Mesenchymal stem cell (in vitro differentiated cells and primary cell): ENCODE results near the gene OR56A4.
"Not testable (repeated sequence)": the region's sequence is repeated elsewhere in the genome, so short reads cannot be mapped to it uniquely, and the experiment has no call there.

Experiments used
- DNase-seq: peaks from one replicate; pipeline ENCODE4 v3.0.0-alpha.2; 2013
- H2AFZ ChIP-seq: one replicate; pipeline ENCODE4 v1.6.1; 2013; ENCODE audit warnings: low read depth, mild to moderate bottlenecking, control low read depth, inconsistent platforms, low read length, moderate library complexity
- H2AK5ac ChIP-seq: 2 replicates; pipeline ENCODE4 v1.6.1; 2013; ENCODE audit warnings: low read length, moderate library complexity, mild to moderate bottlenecking, inconsistent platforms; ENCODE audit not compliant: severe bottlenecking
- H2BK120ac ChIP-seq: one replicate; pipeline ENCODE4 v1.6.1; 2013; ENCODE audit warnings: low read depth, mild to moderate bottlenecking, inconsistent platforms, low read length, moderate library complexity
- H2BK12ac ChIP-seq, 2 experiments: one replicate each; pipeline ENCODE4 v1.6.1; 2013; ENCODE audit warnings: inconsistent platforms in 2 of 2, low read length in 2 of 2, mild to moderate bottlenecking in 2 of 2, moderate library complexity in 2 of 2, control low read depth in 1 of 2
- H2BK15ac ChIP-seq: one replicate; pipeline ENCODE4 v1.6.1; 2013; ENCODE audit warnings: mild to moderate bottlenecking, low read depth, inconsistent platforms; ENCODE audit not compliant: poor library complexity, severe bottlenecking
- H2BK5ac ChIP-seq: 2 replicates; pipeline ENCODE4 v1.6.1; 2013; ENCODE audit warnings: low read depth, mild to moderate bottlenecking, low read length, control low read depth, inconsistent platforms; ENCODE audit not compliant: poor library complexity, severe bottlenecking
- H3K14ac ChIP-seq, 2 experiments: one replicate each; pipeline ENCODE4 v1.6.1; 2013; ENCODE audit warnings: inconsistent platforms in 2 of 2, low read length in 2 of 2, control low read depth in 1 of 2, mild to moderate bottlenecking in 1 of 2, moderate library complexity in 1 of 2
- H3K18ac ChIP-seq, 2 experiments: one replicate each; pipeline ENCODE4 v1.6.1; 2013; ENCODE audit warnings: inconsistent platforms in 2 of 2, low read length in 2 of 2, control low read depth in 1 of 2, low read depth in 1 of 2, mild to moderate bottlenecking in 1 of 2
- H3K23ac ChIP-seq, 2 experiments: one replicate each; pipeline ENCODE4 v1.6.1; 2013; ENCODE audit warnings: inconsistent platforms in 2 of 2, low read length in 2 of 2, mild to moderate bottlenecking in 2 of 2, moderate library complexity in 2 of 2, control low read depth in 1 of 2
- H3K27ac ChIP-seq: 2 replicates; pipeline ENCODE4 v1.5.1; 2013; ENCODE audit warnings: mild to moderate bottlenecking, moderate library complexity, low read length, control low read depth, inconsistent platforms; ENCODE audit not compliant: poor library complexity, severe bottlenecking
- H3K27me3 ChIP-seq, 2 experiments: 2 replicates each; pipeline versions ENCODE4 v1.6.1 to v1.7.0; 2013; ENCODE audit warnings: low read length in 2 of 2, mild to moderate bottlenecking in 2 of 2, moderate library complexity in 2 of 2, control low read depth in 1 of 2, inconsistent platforms in 1 of 2; ENCODE audit not compliant: control insufficient read depth in 1 of 2, insufficient read depth in 1 of 2
- H3K36me3 ChIP-seq, 2 experiments: 2 replicates each; pipeline versions ENCODE4 v1.6.1 to v1.7.0; 2013; ENCODE audit warnings: low read length in 2 of 2, control low read depth in 1 of 2, inconsistent platforms in 1 of 2, low read depth in 1 of 2, mild to moderate bottlenecking in 1 of 2; ENCODE audit not compliant: insufficient read depth in 2 of 2, control insufficient read depth in 1 of 2
- H3K4ac ChIP-seq, 2 experiments: one replicate each; pipeline ENCODE4 v1.6.1; 2013; ENCODE audit warnings: inconsistent platforms in 2 of 2, low read length in 2 of 2, mild to moderate bottlenecking in 2 of 2, moderate library complexity in 2 of 2, control low read depth in 1 of 2, low read depth in 1 of 2
- H3K4me1 ChIP-seq: 2 replicates; pipeline ENCODE4 v1.6.1; 2013; ENCODE audit warnings: low read depth, low read length, control low read depth; ENCODE audit not compliant: control insufficient read depth, insufficient read depth
- H3K4me2 ChIP-seq: 2 replicates; pipeline ENCODE4 v1.6.1; 2013; ENCODE audit warnings: low read length, mild to moderate bottlenecking, inconsistent platforms; ENCODE audit not compliant: poor library complexity, severe bottlenecking
- H3K4me3 ChIP-seq, 2 experiments: 2 replicates each; pipeline versions ENCODE4 v1.5.1 to v1.7.0; 2013; ENCODE audit warnings: low read length in 2 of 2, mild to moderate bottlenecking in 2 of 2, control low read depth in 1 of 2, low read depth in 1 of 2; ENCODE audit not compliant: insufficient read depth in 1 of 2
- H3K79me1 ChIP-seq: replicated peaks from 2 replicates; pipeline ENCODE4 v1.6.1; 2013; ENCODE audit warnings: mild to moderate bottlenecking, control low read depth, low read length, inconsistent platforms; ENCODE audit not compliant: poor library complexity, severe bottlenecking
- H3K9ac ChIP-seq: 2 replicates; pipeline ENCODE4 v1.7.0; 2013; ENCODE audit warnings: mild to moderate bottlenecking, low read length, moderate library complexity
- H3K9me3 ChIP-seq: 2 replicates; pipeline ENCODE4 v1.7.0; 2013; ENCODE audit warnings: mild to moderate bottlenecking, low read length; ENCODE audit not compliant: control insufficient read depth
- H4K8ac ChIP-seq: one replicate; pipeline ENCODE4 v1.6.1; 2013; ENCODE audit warnings: inconsistent platforms, mild to moderate bottlenecking, low read length, moderate library complexity
- H4K91ac ChIP-seq: one replicate; pipeline ENCODE4 v1.6.1; 2013; ENCODE audit warnings: mild to moderate bottlenecking, low read length, inconsistent platforms
- WGBS: methylation state at CpG from one replicate; pipeline ENCODE4 v1.1.7; 2013; ENCODE audit warnings: mixed read lengths; 5-methylcytosine and 5-hydroxymethylcytosine counted together

Gene OR56A4

GRCh38 chr11:5967708-5968107 is 39.0 kb downstream of the OR56A4 start:
- no peak overlapping the region for H4K8ac ChIP-seq
- H3K27me3 ChIP-seq: no peaks in the 10 kb centered on the region
- no peak overlapping the region for H2AFZ ChIP-seq
- no peaks in the 10 kb centered on the region for H3K36me3 ChIP-seq
- H3K27ac ChIP-seq: no peak overlapping the region
- H2AK5ac ChIP-seq: no peak overlapping the region
- no peak overlapping the region for H4K91ac ChIP-seq
- no peaks in the 10 kb centered on the region for H3K4me1 ChIP-seq
- H3K18ac ChIP-seq: no peak overlapping the region
- H3K9me3 ChIP-seq: peaks cover 16% of the 10 kb centered on the region
- H2BK15ac ChIP-seq: no peak overlapping the region
- H2BK5ac ChIP-seq: no peak overlapping the region
- H3K4me2 ChIP-seq: no peak overlapping the region
- no peak overlapping the region for H2BK12ac ChIP-seq
- H3K79me1 ChIP-seq: no peaks in the 10 kb centered on the region
- no peak overlapping the region for H3K4ac ChIP-seq
- no peak for DNase-seq
- no peak overlapping the region for H2BK120ac ChIP-seq
- no peak overlapping the region for H3K14ac ChIP-seq
- 56% methylated on average over 3 of the region's 3 CpGs for WGBS
- H3K23ac ChIP-seq: no peak overlapping the region
- no peak overlapping the region for H3K9ac ChIP-seq
- H3K4me3 ChIP-seq: no peak overlapping the region

DNA sequence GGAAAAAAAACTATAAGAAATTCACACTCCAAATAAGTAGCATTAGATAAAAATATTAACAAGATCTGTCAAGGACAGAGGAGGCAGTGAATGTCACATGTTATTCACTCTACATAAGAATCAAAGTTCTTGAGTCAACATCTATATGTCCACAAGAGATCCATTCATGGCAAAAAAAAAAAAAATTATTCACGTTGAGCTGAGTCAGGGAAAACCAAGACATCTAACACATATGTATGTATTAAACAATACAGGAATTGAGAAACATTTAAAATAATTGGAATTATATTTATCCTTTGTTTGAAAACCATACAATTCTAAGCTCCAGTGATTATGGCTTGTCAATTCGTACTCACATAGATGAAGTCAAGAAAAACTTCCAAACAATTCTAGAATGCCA is 39.8 kb downstream of the OR56A4 start:
- Histone ChIP-seq H2AFZ (no peak overlapping the region), H3K4me1 (no peaks in the 10 kb centered on the region), H2BK12ac (no peak overlapping the region), H2AK5ac (no peak overlapping the region), H2BK5ac (no peak overlapping the region), H3K36me3 (no peaks in the 10 kb centered on the region), H3K18ac (no peak overlapping the region), H4K91ac (no peak overlapping the region), H3K9me3 (peaks cover 18% of the 10 kb centered on the region), H3K23ac (no peak overlapping the region), H3K4me3 (no peak overlapping the region), H2BK120ac (no peak overlapping the region), H2BK15ac (no peak overlapping the region), H3K27ac (no peak overlapping the region), H3K4me2 (no peak overlapping the region), H3K14ac (no peak overlapping the region), H3K9ac (no peak overlapping the region), H3K27me3 (no peaks in the 10 kb centered on the region), H4K8ac (no peak overlapping the region), H3K79me1 (no peaks in the 10 kb centered on the region), H3K4ac (no peak overlapping the region)
- no peak for DNase-seq
- 40% methylated on average over 1 of the region's 2 CpGs for WGBS

DNA sequence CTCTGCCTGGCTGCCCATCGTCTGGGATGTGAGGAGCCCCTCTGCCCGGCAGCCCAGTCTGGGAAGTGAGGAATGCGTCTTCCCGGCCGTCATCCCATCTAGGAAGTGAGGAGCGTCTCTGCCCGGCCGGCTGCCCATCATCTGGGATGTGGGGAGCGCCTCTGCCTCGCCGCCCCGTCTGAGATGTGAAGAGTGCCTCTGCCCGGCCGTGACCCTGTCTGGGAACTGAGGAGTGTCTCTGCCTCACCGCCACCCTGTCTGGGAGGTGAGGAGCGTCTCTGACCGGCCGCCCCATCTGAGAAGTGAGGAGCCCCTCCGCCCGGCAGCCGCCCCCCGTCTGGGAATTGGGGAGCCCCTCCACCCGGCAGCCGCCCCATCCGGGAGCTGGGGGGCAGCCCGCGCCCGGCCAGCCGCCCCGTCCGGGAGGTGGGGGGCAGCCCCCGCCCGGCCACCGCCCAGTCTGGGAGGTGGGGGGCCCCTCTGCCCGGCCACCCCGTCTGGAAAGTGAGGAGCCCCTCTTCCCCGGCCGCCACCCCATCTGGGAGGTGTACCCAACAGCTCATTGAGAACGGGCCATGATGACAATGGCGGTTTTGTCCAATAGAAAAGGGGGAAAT is 45.9 kb downstream of the OR56A4 start:
- H2BK5ac ChIP-seq, H3K9ac ChIP-seq, H3K27me3 ChIP-seq, H3K79me1 ChIP-seq, H3K27ac ChIP-seq, H2AFZ ChIP-seq, H3K14ac ChIP-seq, H3K4me3 ChIP-seq, H2AK5ac ChIP-seq, H3K4me2 ChIP-seq, H4K91ac ChIP-seq, H3K4ac ChIP-seq, H3K36me3 ChIP-seq, H2BK120ac ChIP-seq, H3K4me1 ChIP-seq, DNase-seq, H2BK12ac ChIP-seq, H3K18ac ChIP-seq, H2BK15ac ChIP-seq, H3K23ac ChIP-seq, H4K8ac ChIP-seq: not testable (repeated sequence)
- 95% methylated on average over 37 of the region's 40 CpGs for WGBS
- peaks cover 29% of the 10 kb centered on the region for H3K9me3 ChIP-seq

DNA sequence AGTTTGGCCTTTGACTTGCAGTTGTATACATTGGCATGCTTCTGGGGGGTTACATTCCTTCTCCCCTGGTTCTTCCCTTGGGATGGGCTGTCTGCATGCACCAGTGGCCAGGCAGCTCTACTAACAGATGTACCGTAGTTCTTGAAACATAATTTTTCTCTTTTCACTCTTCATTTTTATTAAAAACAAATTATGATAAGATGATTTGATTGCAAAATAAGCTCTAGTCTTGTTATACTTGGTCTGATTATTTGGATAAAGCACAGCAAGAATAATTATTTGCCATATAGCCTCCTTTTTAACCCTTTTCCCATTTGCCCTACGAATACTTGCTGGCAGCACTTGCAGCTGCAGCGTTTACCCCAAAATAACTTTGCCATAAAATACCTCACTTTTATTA is 51.2 kb downstream of the OR56A4 start:
- Histone ChIP-seq H3K4ac (no peak overlapping the region), H2BK12ac (no peak overlapping the region), H3K79me1 (no peaks in the 10 kb centered on the region), H3K36me3 (no peaks in the 10 kb centered on the region), H2BK120ac (no peak overlapping the region), H2BK5ac (no peak overlapping the region), H2AK5ac (no peak overlapping the region), H2BK15ac (no peak overlapping the region), H4K91ac (no peak overlapping the region), H3K18ac (no peak overlapping the region), H3K9me3 (peaks cover 7% of the 10 kb centered on the region), H3K27me3 (no peaks in the 10 kb centered on the region), H3K14ac (no peak overlapping the region), H4K8ac (no peak overlapping the region), H2AFZ (no peak overlapping the region), H3K9ac (no peak overlapping the region), H3K27ac (no peak overlapping the region), H3K4me3 (no peak overlapping the region), H3K4me2 (no peak overlapping the region), H3K23ac (no peak overlapping the region), H3K4me1 (no peaks in the 10 kb centered on the region)
- WGBS: 75% methylated on average over 1 of the region's 3 CpGs
- DNase-seq: no peak
